HG03039 (cell line): ENCODE results near the gene POLR2I.
A peak's percentile ranks its signal among the peaks of the same experiment; 100 is the strongest.
"Not testable (repeated sequence)": the region's sequence is repeated elsewhere in the genome, so short reads cannot be mapped to it uniquely, and the experiment has no call there.

Source experiments
- ATAC-seq: cut with Tn5 transposase; IDR thresholded peaks from one replicate; pipeline ENCODE4 v1.9.1; 2021; ENCODE audit warnings: mild to moderate bottlenecking, moderate library complexity; ENCODE audit not compliant: unreplicated experiment

The POLR2I gene

GRCh38 chr19:36134867-36135266 is 20.2 kb upstream of the POLR2I start:
- ATAC-seq = not testable (repeated sequence)

GRCh38 chr19:36131221-36131620 is 16.5 kb upstream of the POLR2I start:
- ATAC-seq = not testable (repeated sequence)

- no peak for ATAC-seq
Observed at GRCh38 chr19:36128392-36128736, 13.7 kb upstream of the POLR2I start.

- no peak for ATAC-seq
Observed at GRCh38 chr19:36125557-36125956, 10.9 kb upstream of the POLR2I start.

- ATAC-seq = no peak
Observed at GRCh38 chr19:36121486-36122124, 6.9 kb upstream of the POLR2I start.

GRCh38 chr19:36120984-36121358 is 6.3 kb upstream of the POLR2I start:
- ATAC-seq = no peak

- ATAC-seq = no peak
Observed at GRCh38 chr19:36120092-36120983, 5.7 kb upstream of the POLR2I start.

- ATAC-seq = no peak
Observed at GRCh38 chr19:36116344-36116637, 1.6 kb upstream of the POLR2I start.

GRCh38 chr19:36115453-36116343 is 1.0 kb upstream of the POLR2I start, which contains the start of gene TBCB:
Gene TBCB (plus strand): TSS chr19:36115468. CDS start chr19:36115561, 93 bp downstream.
- ATAC-seq = peak; percentile 26

GRCh38 chr19:36113894-36114720 is 568 bp downstream of the POLR2I start:
- no peak for ATAC-seq

- no peak for ATAC-seq
Observed at GRCh38 chr19:36113425-36113824, 1.2 kb downstream of the POLR2I start.

- ATAC-seq = no peak
Observed at GRCh38 chr19:36112678-36113077, 2.0 kb downstream of the POLR2I start.

GRCh38 chr19:36111200-36111539 is 3.5 kb downstream of the POLR2I start:
- ATAC-seq = no peak

GRCh38 chr19:36110487-36111199 is 4.0 kb downstream of the POLR2I start, which contains the start of gene OVOL3:
Gene OVOL3 (plus strand): TSS chr19:36111143. CDS start chr19:36111203, 60 bp downstream.
- no peak for ATAC-seq

GRCh38 chr19:36108684-36109083 is 6.0 kb downstream of the POLR2I start:
- ATAC-seq = no peak

- no peak for ATAC-seq
Observed at GRCh38 chr19:36106991-36107390, 7.7 kb downstream of the POLR2I start.

GRCh38 chr19:36106441-36106840 is 8.2 kb downstream of the POLR2I start:
- no peak for ATAC-seq

- no peak for ATAC-seq
Observed at GRCh38 chr19:36103842-36104552, 10.7 kb downstream of the POLR2I start.

- ATAC-seq = no peak
Observed at GRCh38 chr19:36103040-36103626, 11.5 kb downstream of the POLR2I start.
